HG03571 (cell line): Measurements from ENCODE around the gene AMIGO2.
"Not testable (repeated sequence)": the region's sequence is repeated elsewhere in the genome, so short reads cannot be mapped to it uniquely, and the experiment has no call there.

Experiments
- ATAC-seq: cut with Tn5 transposase; IDR thresholded peaks from one replicate; pipeline ENCODE4 v1.9.1; 2021; ENCODE audit not compliant: unreplicated experiment

The AMIGO2 gene

DNA sequence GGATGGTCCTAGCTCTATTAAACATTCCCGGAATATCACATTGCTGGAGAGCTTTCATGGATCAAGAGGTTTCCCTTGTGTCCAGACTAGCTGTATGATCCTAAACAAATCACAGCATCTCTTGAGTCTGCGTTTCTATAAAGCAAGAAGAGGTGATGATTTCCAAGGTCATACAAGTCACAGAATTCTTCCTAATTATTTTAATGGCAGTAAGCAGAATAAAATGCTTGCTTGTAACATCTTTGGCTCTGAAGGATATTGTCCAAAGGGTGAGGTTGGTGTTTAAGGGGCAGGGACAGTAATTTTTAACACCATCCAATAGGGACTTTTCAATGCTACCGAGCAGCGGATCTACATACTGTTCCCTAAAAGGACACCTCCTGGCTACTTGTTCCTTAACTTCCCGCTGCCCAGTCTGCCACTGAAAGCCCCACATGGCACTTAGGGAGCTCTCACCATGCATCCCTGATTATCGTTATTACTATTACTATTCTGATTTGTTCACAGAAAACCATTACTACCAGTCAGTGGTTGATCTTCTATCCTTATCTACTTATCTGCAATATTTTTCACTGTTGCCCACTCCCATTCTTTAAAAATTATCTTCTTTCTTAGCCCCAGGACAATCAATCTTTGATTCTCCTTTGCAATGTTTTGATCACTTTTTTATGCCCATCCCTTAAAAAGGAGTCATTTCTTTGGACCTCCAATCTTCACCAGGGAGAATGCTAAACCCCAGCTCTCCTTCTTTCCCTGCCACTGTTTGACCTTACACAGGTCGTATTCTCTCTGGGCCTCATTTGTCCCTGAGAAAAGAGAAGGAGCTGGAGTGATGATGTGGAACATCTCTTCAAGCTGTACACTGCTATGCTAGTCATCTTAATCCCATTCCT lies 4.3 kb downstream of the AMIGO2 start:
- no peak for ATAC-seq

DNA sequence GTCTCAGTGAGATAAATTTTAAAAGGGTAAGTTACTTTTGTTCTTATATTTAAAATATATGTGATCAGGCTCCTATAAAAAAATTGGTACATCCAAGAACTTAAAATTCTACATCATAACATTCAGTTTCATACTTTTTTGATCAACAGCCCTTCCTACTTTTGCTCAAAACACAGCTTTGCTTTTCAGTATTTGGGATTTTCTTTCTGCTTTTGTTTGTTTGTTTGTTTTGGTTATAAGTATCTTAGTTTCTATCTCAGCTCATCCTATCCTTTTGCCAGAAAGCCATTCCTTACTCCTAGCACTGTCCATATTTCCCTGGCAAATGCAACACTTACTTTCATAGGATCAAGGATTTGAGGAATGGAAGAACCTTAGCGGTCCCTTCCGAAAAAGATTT lies 5.0 kb downstream of the AMIGO2 start:
- no peak for ATAC-seq

DNA sequence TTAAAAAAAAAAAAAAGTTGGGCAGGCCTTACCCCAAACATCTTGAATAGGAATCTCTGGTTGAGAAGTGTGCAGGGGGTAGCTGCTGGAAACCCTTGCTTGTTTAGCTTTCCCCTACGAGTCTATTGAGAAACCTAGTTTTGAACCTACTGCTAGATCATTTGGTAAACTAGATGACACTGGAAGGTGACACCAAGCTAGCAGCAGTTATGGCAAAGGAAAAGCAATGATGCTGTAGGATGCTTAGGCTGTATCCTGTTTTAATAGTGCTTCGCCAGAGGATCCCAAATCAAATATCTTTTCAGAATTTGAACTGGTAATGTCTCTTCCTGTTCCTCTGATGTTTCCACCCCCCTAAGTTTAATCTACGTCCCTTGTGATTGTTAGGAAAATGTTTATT lies 5.8 kb downstream of the AMIGO2 start:
- no peak for ATAC-seq

DNA sequence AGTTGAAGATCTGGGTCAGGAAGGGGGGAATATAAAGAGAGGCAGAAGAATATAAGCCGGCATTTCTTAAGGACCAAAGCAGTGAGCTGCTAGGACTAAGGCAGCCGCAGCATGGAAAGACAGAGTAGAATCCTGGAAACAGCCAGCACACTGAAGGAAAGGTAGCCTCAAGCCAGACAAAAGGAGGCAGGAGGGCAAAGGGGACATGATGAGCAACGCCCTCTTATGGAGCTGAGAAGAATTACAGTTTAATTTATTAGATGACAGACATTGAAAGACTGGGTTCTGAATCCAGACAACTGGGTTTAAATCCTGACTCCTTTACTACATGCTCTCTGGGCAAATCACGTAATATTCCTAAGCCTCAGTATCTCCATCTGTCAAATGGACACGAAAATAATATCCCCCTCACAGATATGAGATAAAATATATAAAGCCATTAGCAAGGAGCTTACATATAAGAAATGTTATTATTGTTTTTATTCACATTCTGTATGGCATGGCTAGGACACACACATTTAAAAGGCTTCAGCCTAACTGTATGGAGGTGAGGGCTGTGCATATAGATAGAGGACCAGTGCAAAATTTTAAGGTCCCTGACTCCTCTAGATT lies 8.4 kb downstream of the AMIGO2 start:
- ATAC-seq, result no peak

DNA sequence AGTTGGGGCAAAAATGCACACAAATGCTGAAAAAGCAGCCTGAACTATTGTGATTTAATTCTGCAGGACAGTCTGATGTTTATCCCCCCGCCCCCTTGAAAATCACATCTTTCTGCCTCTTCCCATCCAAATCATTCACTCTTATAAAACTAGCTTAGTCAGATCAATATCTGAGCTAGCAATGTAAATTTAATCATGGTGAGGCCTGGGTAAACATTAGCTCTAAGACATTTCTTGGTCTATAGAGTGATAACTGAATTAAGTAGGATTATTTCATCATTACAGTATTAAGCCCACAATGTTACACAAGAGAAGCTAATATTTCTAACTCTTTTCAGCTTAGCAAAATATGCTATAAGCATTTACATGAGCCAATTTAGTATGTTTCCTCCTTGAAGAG lies 9.4 kb downstream of the AMIGO2 start:
- ATAC-seq, result no peak

DNA sequence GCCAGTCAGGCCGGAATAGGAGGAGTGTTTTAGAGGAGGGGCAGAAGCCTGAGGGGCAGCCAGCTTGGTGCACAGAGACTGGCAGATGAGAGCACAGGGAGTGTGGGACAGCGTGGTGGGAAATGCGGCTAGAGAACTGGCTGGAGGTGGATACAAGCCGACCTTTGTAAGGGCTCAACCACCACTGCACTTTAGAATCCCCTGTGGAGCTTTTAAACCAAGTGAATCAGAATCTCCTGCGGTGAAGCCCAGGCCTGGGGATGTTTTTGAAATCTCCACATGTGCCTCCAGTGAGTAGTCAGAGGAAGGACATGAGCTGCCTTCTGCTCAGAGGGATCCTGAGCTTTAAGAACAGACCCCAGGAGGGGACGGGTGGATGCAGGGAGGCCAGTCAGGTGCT lies 11.2 kb downstream of the AMIGO2 start:
- no peak for ATAC-seq

DNA sequence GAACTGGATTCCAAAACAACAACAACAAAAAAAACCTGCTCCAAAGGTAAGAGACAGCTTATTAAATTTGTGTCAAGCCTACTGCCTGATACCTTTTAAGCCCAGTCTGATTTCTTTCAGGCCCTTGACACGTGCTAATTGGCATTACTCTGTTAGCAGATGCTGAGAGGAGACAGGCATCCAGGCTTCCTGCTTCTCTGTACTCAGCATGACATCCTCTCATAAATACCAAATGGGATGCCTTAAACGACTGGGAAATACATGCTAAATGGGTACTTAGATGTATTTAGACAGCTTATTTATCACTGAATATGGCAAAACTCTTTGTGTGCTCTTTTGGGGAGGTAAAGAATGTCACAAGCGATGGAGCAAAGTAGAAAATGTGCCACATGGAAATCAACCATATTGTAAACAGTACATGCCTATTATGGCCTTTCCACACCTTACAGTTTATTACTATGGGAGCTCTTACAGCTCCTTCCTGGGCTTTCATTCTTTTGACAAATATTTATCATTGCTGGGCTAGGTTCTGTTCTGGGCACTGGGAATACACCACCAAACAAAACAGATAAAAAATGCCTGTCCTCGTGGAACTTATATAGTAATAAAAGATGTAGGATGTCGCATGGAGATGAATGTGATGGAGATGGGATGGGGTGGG lies 11.9 kb downstream of the AMIGO2 start:
- ATAC-seq, result no peak

DNA sequence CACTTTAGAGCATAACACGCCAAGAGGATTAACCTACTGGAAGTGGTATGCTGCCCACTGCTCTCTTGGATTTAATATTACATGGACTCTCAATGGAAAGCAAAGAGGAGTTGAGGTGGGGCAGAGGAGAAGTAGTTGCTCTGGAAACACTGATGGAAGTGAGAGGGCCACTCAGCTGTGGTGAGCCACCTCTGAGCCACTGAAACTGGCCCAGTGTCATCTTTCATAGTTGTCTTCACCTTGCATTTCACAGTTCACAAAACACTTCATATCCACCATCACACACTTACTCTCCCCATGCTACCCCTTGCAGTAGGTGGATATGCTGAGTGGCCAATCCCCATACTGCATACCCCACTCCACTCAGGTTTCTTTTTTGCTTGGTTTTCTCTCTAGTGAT lies 12.6 kb downstream of the AMIGO2 start:
- ATAC-seq, result no peak

DNA sequence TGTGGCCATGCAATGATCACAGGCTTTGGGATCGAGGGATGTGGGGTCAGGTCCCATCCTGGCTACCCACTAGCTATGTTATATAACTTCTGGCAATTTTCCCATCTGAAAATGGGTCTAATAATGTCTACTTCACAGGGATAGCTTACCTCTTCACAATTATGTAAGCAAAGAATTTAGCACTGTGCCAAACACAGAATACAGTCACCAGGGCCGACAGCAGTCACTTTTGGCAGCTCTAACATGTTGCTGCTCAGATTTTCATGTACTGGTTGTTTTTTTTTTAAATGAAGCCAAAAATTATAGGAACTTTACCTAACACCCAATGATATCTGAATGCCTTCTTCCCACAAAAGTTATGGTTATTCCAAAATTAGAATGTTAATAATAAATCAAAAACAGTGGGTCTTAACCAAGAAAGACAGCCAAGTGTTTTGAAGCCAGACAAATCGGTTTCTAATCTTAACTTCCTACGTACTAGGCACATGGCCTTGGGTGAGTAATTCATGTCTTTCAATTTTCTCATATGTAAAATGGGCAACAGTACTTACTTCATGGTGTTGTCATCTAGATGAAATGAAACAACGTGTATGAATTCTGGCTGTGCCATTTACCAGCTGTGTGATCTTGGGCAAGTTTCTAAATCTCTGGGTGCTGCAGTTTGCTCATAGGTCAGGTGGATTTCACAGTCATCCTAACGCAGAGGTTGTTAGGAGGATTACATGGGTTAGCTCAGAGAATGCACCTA lies 13.3 kb downstream of the AMIGO2 start:
- ATAC-seq, result no peak

DNA sequence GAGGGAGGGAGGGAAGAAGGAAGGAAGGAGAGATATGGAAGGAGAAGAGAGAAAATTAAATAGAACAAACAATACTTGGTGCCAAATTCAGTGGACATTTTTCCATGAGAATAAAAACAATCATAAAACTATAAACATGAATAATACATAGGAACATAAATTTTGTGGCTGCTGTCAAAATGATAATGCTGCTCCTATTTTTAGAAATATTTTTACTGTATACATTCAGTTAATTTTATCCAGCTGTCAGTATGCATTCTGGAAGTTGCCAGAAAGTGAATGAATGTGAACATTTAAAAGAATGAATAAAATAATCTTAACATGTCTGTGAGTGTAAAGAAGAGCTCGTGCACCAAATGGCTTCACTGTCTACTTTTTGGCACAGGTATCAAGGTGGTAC lies 14.2 kb downstream of the AMIGO2 start:
- no peak for ATAC-seq

DNA sequence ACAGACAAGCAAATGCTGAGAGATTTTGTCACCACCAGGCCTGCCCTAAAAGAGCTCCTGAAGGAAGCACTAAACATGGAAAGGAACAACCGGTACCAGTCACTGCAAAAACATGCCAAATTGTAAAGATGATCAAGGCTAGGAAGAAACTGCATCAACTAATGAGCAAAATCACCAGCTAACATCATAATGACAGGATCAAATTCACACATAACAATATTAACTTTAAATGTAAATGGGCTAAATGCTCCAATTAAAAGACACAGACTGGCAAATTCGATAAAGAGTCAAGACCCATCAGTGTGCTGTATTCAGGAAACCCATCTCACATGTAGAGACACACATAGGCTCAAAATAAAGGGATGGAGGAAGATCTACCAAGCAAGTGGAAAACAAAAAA lies 21.1 kb downstream of the AMIGO2 start:
- not testable (repeated sequence) for ATAC-seq

DNA sequence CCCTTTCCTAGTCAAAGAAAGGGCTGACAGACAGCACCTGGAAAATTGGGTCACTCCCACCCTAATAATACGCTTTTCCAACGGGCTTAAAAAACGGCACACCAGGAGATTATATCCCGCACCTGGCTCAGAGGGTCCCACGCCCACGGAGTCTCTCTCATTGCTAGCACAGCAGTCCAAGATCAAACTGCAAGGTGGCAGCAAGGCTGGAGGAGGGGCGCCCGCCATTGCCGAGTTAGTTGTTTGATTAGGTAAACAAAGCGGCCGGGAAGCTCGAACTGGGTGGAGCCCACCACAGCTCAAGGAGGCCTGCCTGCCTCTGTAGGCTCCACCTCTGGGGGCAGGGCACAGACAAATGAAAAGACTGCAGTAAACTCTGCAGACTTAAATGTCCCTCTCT lies 22.8 kb downstream of the AMIGO2 start:
- not testable (repeated sequence) for ATAC-seq

DNA sequence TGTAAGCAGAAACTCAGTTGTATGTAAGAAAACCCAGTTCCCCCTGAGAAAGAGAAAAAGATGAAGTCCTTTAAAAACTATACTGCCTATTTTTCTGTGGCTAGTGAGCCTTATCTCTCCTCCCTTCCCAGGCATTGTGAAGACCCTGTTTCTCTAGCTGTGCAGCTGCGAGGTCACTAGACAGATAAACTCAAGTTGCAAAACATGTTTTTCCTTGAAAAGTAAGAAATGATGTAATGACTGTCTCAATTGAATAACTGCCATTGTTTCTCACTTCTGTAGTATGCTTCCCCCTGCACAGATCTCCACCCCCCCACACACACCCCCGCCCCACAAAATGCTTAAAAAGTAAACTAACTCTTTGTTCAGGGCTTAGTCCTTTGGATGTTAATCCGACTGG lies 23.9 kb downstream of the AMIGO2 start:
- ATAC-seq, result not testable (repeated sequence)

DNA sequence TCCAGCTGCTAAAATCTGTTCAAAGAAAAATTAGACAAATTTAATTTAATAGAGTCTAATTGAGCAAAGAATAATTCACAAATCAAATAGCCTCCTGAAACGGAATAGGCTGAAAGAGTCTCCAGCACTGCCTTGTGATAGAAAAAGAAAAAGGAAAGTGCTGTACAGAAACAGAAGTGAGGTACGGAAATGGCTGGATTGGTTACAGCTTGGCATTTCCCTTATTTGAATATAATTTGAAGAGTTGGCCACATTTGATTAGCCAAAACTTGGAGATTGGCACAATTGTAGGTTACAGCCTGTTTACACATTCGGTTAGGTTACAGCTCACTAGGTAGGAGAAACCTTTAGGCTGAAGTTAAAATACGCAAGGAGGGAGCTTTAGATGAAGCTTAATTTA lies 25.1 kb downstream of the AMIGO2 start:
- no peak for ATAC-seq

DNA sequence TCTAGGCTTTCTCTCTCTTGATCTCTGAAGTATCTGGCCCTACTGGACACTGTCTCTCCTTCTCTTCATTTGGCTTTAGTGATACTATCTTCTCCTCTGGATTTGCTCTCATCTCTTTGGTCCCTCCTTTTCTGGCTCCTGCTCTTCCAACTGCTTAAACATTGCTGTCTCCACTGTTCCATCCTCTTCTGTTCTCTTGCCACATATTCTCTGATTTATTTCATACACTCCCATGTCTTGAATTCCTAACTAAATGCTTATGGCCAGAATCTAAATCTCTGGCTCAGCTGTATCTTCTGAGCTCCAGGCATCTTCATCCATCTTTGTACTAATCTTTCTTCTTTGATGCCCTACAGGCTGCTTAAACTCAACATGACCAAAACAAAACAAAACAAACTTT lies 25.8 kb downstream of the AMIGO2 start:
- ATAC-seq, result no peak

DNA sequence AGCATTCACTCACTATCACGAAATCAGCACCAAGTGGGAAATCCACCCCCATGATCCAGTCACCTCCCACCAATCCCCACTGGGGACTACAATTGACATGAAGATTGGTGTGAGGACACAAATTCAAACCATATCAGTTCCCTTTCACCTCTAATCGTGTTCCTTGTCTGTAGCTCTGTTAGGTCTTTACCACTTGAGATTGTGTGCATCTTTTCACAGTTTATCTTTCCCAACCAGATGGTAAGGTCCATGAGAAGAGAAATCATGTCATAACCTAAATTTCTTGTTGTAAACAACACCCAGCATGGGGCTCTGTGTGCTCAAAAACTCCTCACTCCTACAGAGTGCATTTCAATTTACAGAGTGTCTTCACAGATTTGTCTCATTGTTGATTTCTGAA lies 27.5 kb downstream of the AMIGO2 start:
- ATAC-seq, result no peak

DNA sequence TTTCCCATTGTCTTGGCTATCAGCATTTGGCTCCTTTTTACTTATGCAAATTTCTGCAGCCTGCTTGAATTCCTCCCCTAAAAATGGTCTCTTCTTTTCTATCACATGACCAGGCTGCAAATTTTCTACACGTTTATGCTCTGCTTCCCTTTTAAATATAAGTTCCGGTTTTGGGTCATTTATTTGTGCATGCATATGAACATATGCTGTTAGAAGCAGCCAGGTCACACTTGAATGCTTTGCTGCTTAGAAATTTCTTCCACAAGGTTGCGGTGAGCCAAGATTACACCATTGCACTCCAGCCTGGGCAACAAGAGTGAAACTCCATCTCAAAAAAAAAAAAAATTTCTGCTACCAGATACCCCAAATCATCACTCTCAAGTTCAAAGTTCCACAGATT lies 28.5 kb downstream of the AMIGO2 start:
- not testable (repeated sequence) for ATAC-seq

DNA sequence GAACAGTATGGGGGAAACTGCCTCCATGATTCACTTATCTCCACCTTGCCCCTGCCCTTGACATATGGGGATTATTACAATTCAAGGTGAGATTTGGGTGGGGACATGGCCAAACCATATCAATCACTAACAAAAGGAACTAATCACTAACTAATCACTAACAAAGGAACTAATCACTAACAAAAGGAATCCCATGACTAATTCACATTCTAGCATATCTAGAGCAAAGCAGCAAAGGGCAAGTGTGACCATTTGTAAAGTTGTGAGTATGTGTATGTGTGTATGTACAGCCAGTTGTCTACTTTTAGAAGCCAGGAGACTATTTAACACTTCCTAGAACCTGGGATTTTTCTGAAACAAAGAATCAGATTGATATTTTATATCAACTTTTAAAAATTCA lies 31.2 kb downstream of the AMIGO2 start:
- no peak for ATAC-seq

DNA sequence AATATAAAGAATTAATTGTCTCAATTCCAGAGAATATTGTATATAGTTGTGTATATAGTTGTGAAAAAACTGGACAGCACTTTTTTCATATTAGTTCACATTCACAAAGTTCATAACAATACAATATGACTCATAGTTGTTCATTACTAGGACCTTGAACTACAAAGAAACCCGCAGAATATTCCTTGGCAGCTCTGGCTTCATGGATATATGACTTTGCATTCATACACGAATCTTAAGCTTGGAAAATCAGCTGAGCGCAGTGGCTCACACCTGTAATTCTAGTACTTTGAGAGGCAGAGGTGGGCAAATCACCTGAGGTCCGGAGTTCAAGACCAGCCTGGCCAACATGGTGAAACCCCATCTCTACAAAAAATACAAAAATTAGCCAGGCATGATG lies 38.4 kb downstream of the AMIGO2 start:
- no peak for ATAC-seq

DNA sequence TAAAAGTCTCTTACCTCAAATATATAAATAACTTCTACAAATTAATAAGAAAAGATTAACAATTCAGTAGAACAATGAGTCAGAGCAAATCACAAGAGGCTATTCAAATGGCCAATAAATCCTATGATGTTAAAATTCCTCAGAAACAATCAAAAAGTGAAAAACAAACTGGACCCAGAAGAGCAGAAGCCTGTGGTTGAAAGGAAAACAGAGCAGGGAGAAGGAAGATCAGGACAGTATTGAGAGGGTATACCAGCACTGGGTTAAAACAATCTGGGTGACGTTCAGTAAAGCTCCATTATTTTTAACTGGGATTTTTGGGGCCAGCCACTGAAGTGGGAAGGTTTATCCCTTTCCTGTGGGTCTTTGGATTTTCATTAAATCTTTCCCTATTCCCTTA lies 40.0 kb downstream of the AMIGO2 start:
- no peak for ATAC-seq

DNA sequence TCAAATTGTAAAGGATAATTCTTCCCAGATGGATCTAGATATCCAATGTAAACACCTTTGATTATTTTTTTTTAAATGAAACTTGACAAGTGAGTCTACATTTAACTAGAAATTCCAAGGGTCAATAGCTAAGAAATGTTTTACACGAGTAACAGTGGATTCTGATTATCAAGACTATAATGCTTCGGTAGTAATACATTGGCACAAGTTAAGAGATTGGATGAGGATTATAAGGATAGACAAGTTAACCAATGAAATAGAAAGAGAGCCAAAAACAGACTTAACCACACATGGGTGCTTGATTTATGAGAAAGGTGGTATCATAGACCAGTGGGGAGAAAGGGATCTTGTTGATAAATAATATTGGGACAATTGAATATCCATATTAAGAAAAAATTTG lies 40.7 kb downstream of the AMIGO2 start:
- no peak for ATAC-seq
